ENCODE data around the gene CCDC9. TPM values are rescaled to one million over a fixed set of nuclear protein-coding genes. Genes with fewer than 3 reads are reported as not detected.

The CCDC9 gene
- total and polyA plus RNA-seq, 2 of the 13 experiments (the other 11 are each of a cell fraction or from before 2014, with no cell fraction given) = 2.9 to 6.3 TPM

DNA sequence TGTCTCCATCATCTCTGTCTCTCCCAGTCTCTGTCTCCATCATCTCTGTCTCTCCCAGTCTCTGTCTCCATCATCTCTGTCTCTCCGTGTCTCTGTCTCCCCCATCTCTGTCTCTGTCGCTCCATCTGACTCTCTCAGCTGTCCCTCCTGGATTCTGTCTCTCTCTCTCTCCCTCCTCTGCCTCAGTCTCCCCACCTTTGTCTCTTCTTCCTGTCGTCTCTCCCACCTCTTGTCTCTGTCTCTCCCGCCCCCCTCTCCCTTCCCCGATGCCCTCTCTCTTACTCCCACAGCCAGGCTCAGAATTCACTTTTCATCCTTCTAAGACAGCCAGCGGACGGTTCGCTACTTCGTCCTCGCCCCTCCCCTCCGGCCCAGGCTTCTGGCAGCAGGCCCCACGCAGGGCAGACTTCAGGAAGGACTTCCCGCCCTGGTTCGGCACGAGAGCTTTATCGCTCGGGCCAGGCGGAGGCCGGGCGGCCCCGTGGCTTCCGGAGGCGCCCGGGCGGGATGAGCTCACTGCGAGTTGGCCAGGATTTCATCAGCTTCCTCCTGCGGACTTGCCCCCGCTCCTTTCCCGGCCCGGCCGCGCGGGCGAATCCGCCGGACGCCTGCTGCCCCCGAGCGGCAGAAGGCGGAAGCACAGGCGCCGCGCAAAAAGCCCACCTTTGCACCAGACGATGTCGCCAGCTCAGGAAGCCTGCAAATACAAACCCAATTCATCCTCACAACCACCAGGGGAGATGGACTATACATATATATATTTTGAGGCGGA is 12.4 kb upstream of the CCDC9 start (continued):
- peak; percentile 75; the same call in 1 of the 2 replicates for TF ChIP-seq MED13 (CRISPR knock-in tag; IDR thresholded peaks at IDR 0.05)
- TF ChIP-seq SMARCC2 (IDR thresholded peaks at IDR 0.05) = no peak
- TF ChIP-seq, protein P1, sequence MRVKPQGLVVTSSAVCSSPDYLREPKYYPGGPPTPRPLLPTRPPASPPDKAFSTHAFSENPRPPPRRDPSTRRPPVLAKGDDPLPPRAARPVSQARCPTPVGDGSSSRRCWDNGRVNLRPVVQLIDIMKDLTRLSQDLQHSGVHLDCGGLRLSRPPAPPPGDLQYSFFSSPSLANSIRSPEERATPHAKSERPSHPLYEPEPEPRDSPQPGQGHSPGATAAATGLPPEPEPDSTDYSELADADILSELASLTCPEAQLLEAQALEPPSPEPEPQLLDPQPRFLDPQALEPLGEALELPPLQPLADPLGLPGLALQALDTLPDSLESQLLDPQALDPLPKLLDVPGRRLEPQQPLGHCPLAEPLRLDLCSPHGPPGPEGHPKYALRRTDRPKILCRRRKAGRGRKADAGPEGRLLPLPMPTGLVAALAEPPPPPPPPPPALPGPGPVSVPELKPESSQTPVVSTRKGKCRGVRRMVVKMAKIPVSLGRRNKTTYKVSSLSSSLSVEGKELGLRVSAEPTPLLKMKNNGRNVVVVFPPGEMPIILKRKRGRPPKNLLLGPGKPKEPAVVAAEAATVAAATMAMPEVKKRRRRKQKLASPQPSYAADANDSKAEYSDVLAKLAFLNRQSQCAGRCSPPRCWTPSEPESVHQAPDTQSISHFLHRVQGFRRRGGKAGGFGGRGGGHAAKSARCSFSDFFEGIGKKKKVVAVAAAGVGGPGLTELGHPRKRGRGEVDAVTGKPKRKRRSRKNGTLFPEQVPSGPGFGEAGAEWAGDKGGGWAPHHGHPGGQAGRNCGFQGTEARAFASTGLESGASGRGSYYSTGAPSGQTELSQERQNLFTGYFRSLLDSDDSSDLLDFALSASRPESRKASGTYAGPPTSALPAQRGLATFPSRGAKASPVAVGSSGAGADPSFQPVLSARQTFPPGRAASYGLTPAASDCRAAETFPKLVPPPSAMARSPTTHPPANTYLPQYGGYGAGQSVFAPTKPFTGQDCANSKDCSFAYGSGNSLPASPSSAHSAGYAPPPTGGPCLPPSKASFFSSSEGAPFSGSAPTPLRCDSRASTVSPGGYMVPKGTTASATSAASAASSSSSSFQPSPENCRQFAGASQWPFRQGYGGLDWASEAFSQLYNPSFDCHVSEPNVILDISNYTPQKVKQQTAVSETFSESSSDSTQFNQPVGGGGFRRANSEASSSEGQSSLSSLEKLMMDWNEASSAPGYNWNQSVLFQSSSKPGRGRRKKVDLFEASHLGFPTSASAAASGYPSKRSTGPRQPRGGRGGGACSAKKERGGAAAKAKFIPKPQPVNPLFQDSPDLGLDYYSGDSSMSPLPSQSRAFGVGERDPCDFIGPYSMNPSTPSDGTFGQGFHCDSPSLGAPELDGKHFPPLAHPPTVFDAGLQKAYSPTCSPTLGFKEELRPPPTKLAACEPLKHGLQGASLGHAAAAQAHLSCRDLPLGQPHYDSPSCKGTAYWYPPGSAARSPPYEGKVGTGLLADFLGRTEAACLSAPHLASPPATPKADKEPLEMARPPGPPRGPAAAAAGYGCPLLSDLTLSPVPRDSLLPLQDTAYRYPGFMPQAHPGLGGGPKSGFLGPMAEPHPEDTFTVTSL (CRISPR knock-in tag; IDR thresholded peaks at IDR 0.05; ENCODE audit: borderline replicate concordance) = no peak; the same call in 1 of the 2 replicates
- peak; percentile 94 for TF ChIP-seq ELF3 (CRISPR knock-in tag; IDR thresholded peaks at IDR 0.05)
- TF ChIP-seq RBM39 (IDR thresholded peaks at IDR 0.05; ENCODE audit: low read depth, low read length, poor library complexity, severe bottlenecking) = peak; percentile 51
- peak; percentile 69; the same call in 1 of the 2 replicates for TF ChIP-seq KMT2A (CRISPR knock-in tag; IDR thresholded peaks at IDR 0.05)
- TF ChIP-seq NCOR1 (IDR thresholded peaks at IDR 0.05; ENCODE audit: borderline replicate concordance, low read length) = no peak
- peak; percentile 99 for TF ChIP-seq ETV5 (CRISPR knock-in tag; IDR thresholded peaks at IDR 0.05; ENCODE audit: borderline replicate concordance)
- peak; percentile 79; the same call in 1 of the 2 replicates for TF ChIP-seq ZNF329 (CRISPR knock-in tag; IDR thresholded peaks at IDR 0.05; ENCODE audit: low read depth)
- TF ChIP-seq NFIC (IDR thresholded peaks at IDR 0.05; ENCODE audit: low read length) = no peak
- TF ChIP-seq ZNF776 (CRISPR knock-in tag; IDR thresholded peaks at IDR 0.05) = peak; percentile 98
- peak; percentile 94 for TF ChIP-seq NRL (CRISPR knock-in tag; IDR thresholded peaks at IDR 0.05; ENCODE audit: borderline replicate concordance)
- TF ChIP-seq NONO (IDR thresholded peaks at IDR 0.05) = no peak
- peak; percentile 95 for TF ChIP-seq NONO (CRISPR knock-in tag; conservative IDR thresholded peaks at IDR 0.05)
- no peak for TF ChIP-seq PAX8 (CRISPR knock-in tag; IDR thresholded peaks at IDR 0.05; ENCODE audit: borderline replicate concordance)
- TF ChIP-seq NFKB2 (CRISPR knock-in tag; IDR thresholded peaks at IDR 0.05; ENCODE audit: borderline replicate concordance) = peak; percentile 92; the same call in 1 of the 2 replicates
- TF ChIP-seq MLLT10 (CRISPR knock-in tag; IDR thresholded peaks at IDR 0.05) = no peak
- peak; percentile 91 for TF ChIP-seq YEATS4 (CRISPR knock-in tag; IDR thresholded peaks at IDR 0.05; ENCODE audit: borderline replicate concordance)
- TF ChIP-seq KLF6 (CRISPR knock-in tag; IDR thresholded peaks at IDR 0.05) = peak; percentile 75
- peak; percentile 35 for TF ChIP-seq HNRNPK (IDR thresholded peaks at IDR 0.05; ENCODE audit: low read depth, low read length, poor library complexity, severe bottlenecking)
- 0 out of 2 replicates have a peak, but pooled peaks have one; percentile 36 for TF ChIP-seq FOXK1 (CRISPR knock-in tag; IDR thresholded peaks at IDR 0.05; ENCODE audit: borderline replicate concordance, low read depth)
- TF ChIP-seq ZNF615 (CRISPR knock-in tag; IDR thresholded peaks at IDR 0.05; ENCODE audit: borderline replicate concordance) = 0 out of 2 replicates have a peak, but pooled peaks have one; percentile 83
- peak; percentile 91 for TF ChIP-seq ZNF430 (CRISPR knock-in tag; IDR thresholded peaks at IDR 0.05)
- TF ChIP-seq, protein P2, sequence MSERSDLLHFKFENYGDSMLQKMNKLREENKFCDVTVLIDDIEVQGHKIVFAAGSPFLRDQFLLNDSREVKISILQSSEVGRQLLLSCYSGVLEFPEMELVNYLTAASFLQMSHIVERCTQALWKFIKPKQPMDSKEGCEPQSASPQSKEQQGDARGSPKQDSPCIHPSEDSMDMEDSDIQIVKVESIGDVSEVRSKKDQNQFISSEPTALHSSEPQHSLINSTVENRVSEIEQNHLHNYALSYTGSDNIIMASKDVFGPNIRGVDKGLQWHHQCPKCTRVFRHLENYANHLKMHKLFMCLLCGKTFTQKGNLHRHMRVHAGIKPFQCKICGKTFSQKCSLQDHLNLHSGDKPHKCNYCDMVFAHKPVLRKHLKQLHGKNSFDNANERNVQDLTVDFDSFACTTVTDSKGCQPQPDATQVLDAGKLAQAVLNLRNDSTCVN (CRISPR knock-in tag; IDR thresholded peaks at IDR 0.05; ENCODE audit: borderline replicate concordance) = no peak
